PC-9 (cell line): Measurements from ENCODE around the gene GRWD1. TPM values are rescaled to one million over a fixed set of nuclear protein-coding genes. Genes with fewer than 3 reads are reported as not detected.

Source experiments
- BruUV-seq: library from RNA; stranded (reverse); fragments of 400-500 nt; replicated peaks from 2 replicates; lab custom pipeline; 2021; lab: Mats Ljungman, UMichigan
- CTCF ChIA-PET: fragments of 300-600 bp; sonication (Branson Sonifier 250); formaldehyde crosslinking; loops from one replicate; lab custom pipeline; 2022; ENCODE audit warnings: antibody characterized with exemption; lab: Charles Lee
- POLR2A ChIA-PET: fragments of 300-600 bp; sonication (Branson Sonifier 250); formaldehyde crosslinking; loops from one replicate; lab custom pipeline; 2022; ENCODE audit warnings: antibody characterized with exemption; ENCODE audit not compliant: unreplicated experiment; lab: Charles Lee
- DNase-seq, 2 experiments: peaks; one replicate each; pipeline versions ENCODE4 v3.0.0 to v3.0.0-alpha.2; 2015 to 2022; ENCODE audit warnings: mixed read lengths in 1 of 2
- H2AFZ ChIP-seq: fragments of 200-600 bp; sonication (generic); 2 replicates; pipeline ENCODE4 v1.8.1; 2017; ENCODE audit warnings: antibody characterized with exemption
- H3F3A ChIP-seq: fragments of 200-600 bp; sonication (generic); 2 replicates; pipeline ENCODE4 v1.8.1; 2017; ENCODE audit warnings: antibody characterized with exemption, mild to moderate bottlenecking, low read depth; ENCODE audit not compliant: insufficient read depth
- H3K27ac ChIP-seq: fragments of 200-600 bp; sonication (generic); 2 replicates; pipeline ENCODE4 v1.6.1; 2016; ENCODE audit warnings: mixed run types
- H3K27me3 ChIP-seq: fragments of 200-600 bp; sonication (generic); 2 replicates; pipeline ENCODE4 v1.6.1; 2016; ENCODE audit warnings: low read depth, mixed run types; ENCODE audit not compliant: insufficient read depth
- H3K36me3 ChIP-seq: fragments of 200-600 bp; sonication (generic); 2 replicates; pipeline ENCODE4 v1.6.1; 2016; ENCODE audit warnings: low read depth, mixed run types
- H3K4me1 ChIP-seq: fragments of 200-600 bp; sonication (generic); replicated peaks from 2 replicates; pipeline ENCODE4 v1.6.1; 2016; ENCODE audit warnings: mixed run types; ENCODE audit not compliant: insufficient read depth
- H3K4me2 ChIP-seq: fragments of 200-600 bp; sonication (generic); 2 replicates; pipeline ENCODE4 v1.6.1; 2017; ENCODE audit warnings: mixed run types
- H3K4me3 ChIP-seq: fragments of 200-600 bp; sonication (generic); 2 replicates; pipeline ENCODE4 v1.6.1; 2016; ENCODE audit warnings: mixed run types
- H3K79me2 ChIP-seq: fragments of 200-600 bp; sonication (generic); 2 replicates; pipeline ENCODE4 v1.6.1; 2017; ENCODE audit warnings: low read depth, mixed run types
- H3K9me2 ChIP-seq: fragments of 200-600 bp; sonication (generic); 2 replicates; pipeline ENCODE4 v1.8.1; 2017; ENCODE audit warnings: mild to moderate bottlenecking; ENCODE audit not compliant: insufficient read depth
- H3K9me3 ChIP-seq: fragments of 200-600 bp; sonication (generic); 2 replicates; pipeline ENCODE4 v1.8.1; 2016; ENCODE audit warnings: low read depth; ENCODE audit not compliant: insufficient read depth
- H4K20me1 ChIP-seq: fragments of 200-600 bp; sonication (generic); 2 replicates; pipeline ENCODE4 v1.8.1; 2017; ENCODE audit not compliant: insufficient read depth
- EZH2 ChIP-seq: fragments of 200-600 bp; sonication (generic); IDR thresholded peaks from 2 replicates; pipeline ENCODE4 v1.8.0; 2017; ENCODE audit warnings: antibody characterized with exemption, low read depth
- intact Hi-C: fragments of 100-400 bp; cut with micrococcal nuclease; formaldehyde crosslinking; loops from one replicate; pipeline ENCODE4 v1.10.0; 2022; ENCODE audit not compliant: unreplicated experiment
- total RNA-seq: library from RNA; stranded (reverse); gene quantifications from 2 replicates; pipeline ENCODE4 v1.2.3, GENCODE V29; 2021
- TF ChIP-seq, protein P1 (sequence below): fragments of 200-600 bp; sonication (generic); conservative IDR thresholded peaks from 2 replicates; pipeline ENCODE4 v1.6.1; 2017; ENCODE audit warnings: mixed run types, antibody characterized with exemption, mild to moderate bottlenecking, moderate library complexity

Gene GRWD1
- total RNA-seq, 1 experiment from 2014 or later, result 35.5 TPM

DNA sequence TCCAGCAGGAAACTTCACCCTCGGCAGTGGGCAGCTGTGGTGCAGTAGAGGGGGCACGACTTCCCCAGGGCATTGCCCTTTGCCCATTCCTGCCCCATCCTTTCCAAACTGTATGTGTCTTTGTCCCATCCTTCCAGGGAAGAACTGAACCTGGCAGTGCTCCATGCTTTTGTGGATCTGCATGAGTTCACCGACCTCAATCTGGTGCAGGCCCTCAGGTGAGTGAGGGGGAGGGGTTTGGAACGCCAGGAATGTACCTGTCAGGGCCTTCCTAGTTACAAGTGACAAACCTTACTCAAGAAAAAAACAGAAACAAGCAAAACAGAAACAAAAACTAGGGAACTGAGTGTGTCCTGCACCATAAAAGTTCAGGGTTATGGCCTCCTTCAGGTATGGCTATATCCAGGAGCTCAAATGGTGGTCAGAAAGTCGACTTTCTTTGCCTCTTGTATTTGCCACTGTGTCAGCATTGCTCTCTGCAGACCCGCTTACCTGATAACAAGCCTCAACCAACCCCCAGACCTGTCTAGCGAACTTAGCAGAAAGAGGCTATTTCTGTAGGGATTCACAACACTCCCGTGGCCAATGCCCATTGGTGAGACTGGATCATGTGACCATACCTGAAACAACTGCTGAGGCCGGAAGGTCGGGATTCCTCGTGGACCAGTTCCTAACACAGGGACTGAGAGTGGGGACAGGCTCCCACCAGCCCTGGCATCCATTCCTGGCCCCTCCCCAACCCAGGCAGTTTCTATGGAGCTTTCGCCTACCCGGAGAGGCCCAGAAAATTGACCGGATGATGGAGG lies 27.6 kb downstream of the GRWD1 start:
- no peak overlapping the region for H2AFZ ChIP-seq
- no peak overlapping the region for H3K4me2 ChIP-seq
- peaks cover 26% of the 10 kb centered on the region for H3K79me2 ChIP-seq
- no peak overlapping the region for H3K4me3 ChIP-seq
- ChIA-PET CTCF (no interaction called here), POLR2A (no interaction called here)
- H3F3A ChIP-seq, result peaks cover 31% of the 10 kb centered on the region; the same call in 1 of the 2 replicates
- no peak overlapping the region for H3K27ac ChIP-seq
- H3K36me3 ChIP-seq, result peaks cover 34% of the 10 kb centered on the region
- BruUV-seq, result no TSS peak
- H3K9me3 ChIP-seq, result no peaks in the 10 kb centered on the region
- TF ChIP-seq, protein P1, sequence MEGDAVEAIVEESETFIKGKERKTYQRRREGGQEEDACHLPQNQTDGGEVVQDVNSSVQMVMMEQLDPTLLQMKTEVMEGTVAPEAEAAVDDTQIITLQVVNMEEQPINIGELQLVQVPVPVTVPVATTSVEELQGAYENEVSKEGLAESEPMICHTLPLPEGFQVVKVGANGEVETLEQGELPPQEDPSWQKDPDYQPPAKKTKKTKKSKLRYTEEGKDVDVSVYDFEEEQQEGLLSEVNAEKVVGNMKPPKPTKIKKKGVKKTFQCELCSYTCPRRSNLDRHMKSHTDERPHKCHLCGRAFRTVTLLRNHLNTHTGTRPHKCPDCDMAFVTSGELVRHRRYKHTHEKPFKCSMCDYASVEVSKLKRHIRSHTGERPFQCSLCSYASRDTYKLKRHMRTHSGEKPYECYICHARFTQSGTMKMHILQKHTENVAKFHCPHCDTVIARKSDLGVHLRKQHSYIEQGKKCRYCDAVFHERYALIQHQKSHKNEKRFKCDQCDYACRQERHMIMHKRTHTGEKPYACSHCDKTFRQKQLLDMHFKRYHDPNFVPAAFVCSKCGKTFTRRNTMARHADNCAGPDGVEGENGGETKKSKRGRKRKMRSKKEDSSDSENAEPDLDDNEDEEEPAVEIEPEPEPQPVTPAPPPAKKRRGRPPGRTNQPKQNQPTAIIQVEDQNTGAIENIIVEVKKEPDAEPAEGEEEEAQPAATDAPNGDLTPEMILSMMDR, result no peak
- TF ChIP-seq EZH2, result no peak
- H3K27me3 ChIP-seq, result no peaks in the 10 kb centered on the region
- no peaks in the 10 kb centered on the region for H3K9me2 ChIP-seq
- DNase-seq, result peak in 1 of 2 experiments; percentile 60
- peaks cover 7% of the 10 kb centered on the region for H3K4me1 ChIP-seq
- intact Hi-C loops, result no loop called here
- H4K20me1 ChIP-seq, result peaks cover 55% of the 10 kb centered on the region

DNA sequence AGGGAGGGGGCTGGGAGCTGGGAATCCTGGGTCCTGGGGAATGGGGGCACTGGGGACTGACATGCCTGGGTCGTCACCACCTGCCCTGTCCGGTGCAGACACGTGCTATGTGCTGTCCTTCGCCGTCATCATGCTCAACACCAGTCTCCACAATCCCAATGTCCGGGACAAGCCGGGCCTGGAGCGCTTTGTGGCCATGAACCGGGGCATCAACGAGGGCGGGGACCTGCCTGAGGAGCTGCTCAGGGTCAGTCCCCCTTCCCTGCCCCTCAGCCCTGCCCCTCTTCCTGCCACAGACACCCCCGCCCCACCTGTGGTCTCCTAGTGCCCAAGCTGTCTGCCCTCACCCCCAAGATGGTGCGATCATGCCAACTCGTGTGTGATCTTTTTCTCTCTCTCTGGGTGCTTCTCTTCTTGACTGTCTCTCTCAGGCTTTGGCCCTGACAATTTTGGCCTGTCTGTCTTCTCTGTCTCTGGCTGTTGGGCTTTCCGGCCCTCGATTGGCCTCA lies 28.4 kb downstream of the GRWD1 start:
- Histone ChIP-seq H3K4me1 (peaks cover 6% of the 10 kb centered on the region; the same call in 1 of the 2 replicates), H3K4me3 (no peak overlapping the region), H2AFZ (no peak overlapping the region), H3K36me3 (peaks cover 35% of the 10 kb centered on the region), H3K9me3 (no peaks in the 10 kb centered on the region), H3K4me2 (no peak overlapping the region), H3K79me2 (peaks cover 26% of the 10 kb centered on the region), H4K20me1 (peaks cover 58% of the 10 kb centered on the region), H3K27ac (no peak overlapping the region), H3K9me2 (no peaks in the 10 kb centered on the region), H3F3A (peaks cover 30% of the 10 kb centered on the region; the same call in 1 of the 2 replicates), H3K27me3 (no peaks in the 10 kb centered on the region)
- ChIA-PET POLR2A (no interaction called here), CTCF (no interaction called here)
- intact Hi-C loops, result no loop called here
- no peak for TF ChIP-seq EZH2
- TF ChIP-seq, protein P1, result no peak
- no TSS peak for BruUV-seq
- DNase-seq, result no peak

- no peak overlapping the region for H3K27ac ChIP-seq
- H3K4me2 ChIP-seq, result no peak overlapping the region
- no peak overlapping the region for H2AFZ ChIP-seq
- no peaks in the 10 kb centered on the region for H3K9me2 ChIP-seq
- intact Hi-C loops, result no loop called here
- no peaks in the 10 kb centered on the region for H3K27me3 ChIP-seq
- ChIA-PET CTCF (no interaction called here), POLR2A (no interaction called here)
- peaks cover 38% of the 10 kb centered on the region; the same call in 1 of the 2 replicates for H3F3A ChIP-seq
- H4K20me1 ChIP-seq, result peaks cover 51% of the 10 kb centered on the region
- H3K4me3 ChIP-seq, result no peak overlapping the region
- H3K9me3 ChIP-seq, result no peaks in the 10 kb centered on the region
- no peak for TF ChIP-seq EZH2
- TF ChIP-seq, protein P1, result no peak
- DNase-seq, result no peak
- H3K79me2 ChIP-seq, result peaks cover 17% of the 10 kb centered on the region
- H3K4me1 ChIP-seq, result peaks cover under 1% of the 10 kb centered on the region; the same call in 1 of the 2 replicates
- H3K36me3 ChIP-seq, result peaks cover 34% of the 10 kb centered on the region
- no TSS peak for BruUV-seq
These were observed 29.7 kb downstream of the GRWD1 start for GRCh38 chr19:48475369-48476068.
